Measurements from ENCODE around the gene GOLGA1. TPM values are rescaled to one million over a fixed set of nuclear protein-coding genes. Genes with fewer than 3 reads are reported as not detected.

Gene GOLGA1
- total and polyA plus RNA-seq, 2 of the 13 experiments (the other 11 are each of a cell fraction or from before 2014, with no cell fraction given) = 12.7 to 15.9 TPM

DNA sequence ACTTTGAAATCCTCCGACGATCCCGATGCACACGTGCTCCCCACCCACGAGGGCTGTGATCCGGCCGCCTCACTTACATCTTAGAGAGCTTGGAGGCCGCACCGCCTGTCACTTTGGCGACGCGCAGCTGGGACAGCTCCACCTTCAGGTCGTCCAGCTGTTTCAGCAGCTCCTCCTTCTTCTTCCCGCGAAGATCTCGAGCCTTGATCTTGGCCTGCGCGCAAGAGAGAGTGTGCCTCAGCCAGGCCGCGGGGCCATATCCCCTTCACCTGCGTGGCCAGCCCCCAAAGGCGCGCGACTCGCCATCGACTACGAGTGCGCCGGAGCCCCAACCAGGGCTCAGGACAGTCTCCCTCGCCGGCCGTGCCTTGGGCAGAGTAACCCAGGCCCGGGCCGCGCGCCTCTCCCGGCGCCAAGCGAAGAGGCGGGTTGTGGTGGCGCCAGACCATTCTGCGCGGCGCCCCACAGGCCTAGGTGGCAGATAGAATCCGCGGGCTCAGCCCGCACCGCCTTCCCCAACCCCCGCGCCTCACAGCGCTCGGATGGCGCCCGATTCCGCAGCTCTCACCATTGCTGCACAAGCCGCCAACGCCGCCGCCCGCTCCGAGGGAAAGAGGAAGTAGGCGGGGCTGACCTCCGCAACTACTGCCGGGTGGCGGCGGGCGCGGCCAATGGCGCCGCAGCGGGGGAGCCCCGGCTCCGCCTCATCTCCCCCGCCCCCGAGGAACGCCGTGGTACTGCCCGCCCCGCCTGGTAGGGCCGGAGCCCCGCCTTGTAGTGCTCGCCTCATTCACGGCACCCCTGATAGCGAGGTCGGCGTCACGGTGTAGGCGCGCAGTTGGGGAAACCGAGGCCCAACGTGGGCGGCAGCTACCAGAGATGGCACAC, 79.3 kb downstream of the GOLGA1 start, which contains the start of the genes ARPC5L and RPL35 (continued):
- TF ChIP-seq TBL1XR1 (IDR thresholded peaks at IDR 0.05; ENCODE audit: borderline replicate concordance, low read length, partially characterized antibody) (no peak), MEIS2 (CRISPR knock-in tag; IDR thresholded peaks at IDR 0.05) (peak; percentile 25; the same call in 1 of the 2 replicates), ATF7 (IDR thresholded peaks at IDR 0.05) (peak; percentile 44; the same call in 1 of the 2 replicates), ATF7 (CRISPR knock-in tag; IDR thresholded peaks at IDR 0.05) (peak; percentile 41; the same call in 1 of the 2 replicates), EHMT2 (IDR thresholded peaks at IDR 0.05; ENCODE audit: borderline replicate concordance, low read depth, low read length) (no peak), ZNF607 (CRISPR knock-in tag; IDR thresholded peaks at IDR 0.05; ENCODE audit: borderline replicate concordance) (peak; percentile 56; the same call in 1 of the 2 replicates), ZNF678 (CRISPR knock-in tag; IDR thresholded peaks at IDR 0.05) (no peak), ZBTB20 (CRISPR knock-in tag; IDR thresholded peaks at IDR 0.05; ENCODE audit: borderline replicate concordance, low read depth) (no peak), SNAI1 (CRISPR knock-in tag; IDR thresholded peaks at IDR 0.05; ENCODE audit: borderline replicate concordance) (no peak), ZNF17 (CRISPR knock-in tag; IDR thresholded peaks at IDR 0.05) (no peak), EP300 (IDR thresholded peaks at IDR 0.05; ENCODE audit: low read depth in 2 of 2, low read length in 2 of 2) (peak in 1 of 2 experiments; percentile 19; a peak in 1 of 4 replicates), EP300 (CRISPR knock-in tag; IDR thresholded peaks at IDR 0.05; ENCODE audit: borderline replicate concordance) (no peak), ZNF615 (CRISPR knock-in tag; IDR thresholded peaks at IDR 0.05; ENCODE audit: borderline replicate concordance) (no peak), THRA (CRISPR knock-in tag; IDR thresholded peaks at IDR 0.05; ENCODE audit: borderline replicate concordance) (no peak), NFRKB (IDR thresholded peaks at IDR 0.05) (no peak), BRD4 (CRISPR knock-in tag; IDR thresholded peaks at IDR 0.05) (peak; percentile 90), RBAK (CRISPR knock-in tag; IDR thresholded peaks at IDR 0.05) (no peak), TAF15 (IDR thresholded peaks at IDR 0.05; ENCODE audit: low read depth, low read length, poor library complexity, severe bottlenecking) (no peak), ZNF503 (CRISPR knock-in tag; IDR thresholded peaks at IDR 0.05) (peak; percentile 62; the same call in 1 of the 2 replicates)
- TF ChIP-seq, protein P1, sequence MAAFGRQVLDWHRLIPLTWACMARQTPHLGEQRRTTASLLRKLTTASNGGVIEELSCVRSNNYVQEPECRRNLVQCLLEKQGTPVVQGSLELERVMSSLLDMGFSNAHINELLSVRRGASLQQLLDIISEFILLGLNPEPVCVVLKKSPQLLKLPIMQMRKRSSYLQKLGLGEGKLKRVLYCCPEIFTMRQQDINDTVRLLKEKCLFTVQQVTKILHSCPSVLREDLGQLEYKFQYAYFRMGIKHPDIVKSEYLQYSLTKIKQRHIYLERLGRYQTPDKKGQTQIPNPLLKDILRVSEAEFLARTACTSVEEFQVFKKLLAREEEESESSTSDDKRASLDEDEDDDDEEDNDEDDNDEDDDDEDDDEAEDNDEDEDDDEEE (CRISPR knock-in tag; IDR thresholded peaks at IDR 0.05) = peak; percentile 75; the same call in 1 of the 2 replicates
- TF ChIP-seq, protein P2, sequence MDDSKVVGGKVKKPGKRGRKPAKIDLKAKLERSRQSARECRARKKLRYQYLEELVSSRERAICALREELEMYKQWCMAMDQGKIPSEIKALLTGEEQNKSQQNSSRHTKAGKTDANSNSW (CRISPR knock-in tag; IDR thresholded peaks at IDR 0.05; ENCODE audit: borderline replicate concordance) = peak; percentile 80; the same call in 1 of the 2 replicates
- TF ChIP-seq, protein P3, sequence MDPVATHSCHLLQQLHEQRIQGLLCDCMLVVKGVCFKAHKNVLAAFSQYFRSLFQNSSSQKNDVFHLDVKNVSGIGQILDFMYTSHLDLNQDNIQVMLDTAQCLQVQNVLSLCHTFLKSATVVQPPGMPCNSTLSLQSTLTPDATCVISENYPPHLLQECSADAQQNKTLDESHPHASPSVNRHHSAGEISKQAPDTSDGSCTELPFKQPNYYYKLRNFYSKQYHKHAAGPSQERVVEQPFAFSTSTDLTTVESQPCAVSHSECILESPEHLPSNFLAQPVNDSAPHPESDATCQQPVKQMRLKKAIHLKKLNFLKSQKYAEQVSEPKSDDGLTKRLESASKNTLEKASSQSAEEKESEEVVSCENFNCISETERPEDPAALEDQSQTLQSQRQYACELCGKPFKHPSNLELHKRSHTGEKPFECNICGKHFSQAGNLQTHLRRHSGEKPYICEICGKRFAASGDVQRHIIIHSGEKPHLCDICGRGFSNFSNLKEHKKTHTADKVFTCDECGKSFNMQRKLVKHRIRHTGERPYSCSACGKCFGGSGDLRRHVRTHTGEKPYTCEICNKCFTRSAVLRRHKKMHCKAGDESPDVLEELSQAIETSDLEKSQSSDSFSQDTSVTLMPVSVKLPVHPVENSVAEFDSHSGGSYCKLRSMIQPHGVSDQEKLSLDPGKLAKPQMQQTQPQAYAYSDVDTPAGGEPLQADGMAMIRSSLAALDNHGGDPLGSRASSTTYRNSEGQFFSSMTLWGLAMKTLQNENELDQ (CRISPR knock-in tag; IDR thresholded peaks at IDR 0.05; ENCODE audit: borderline replicate concordance) = no peak

All from HepG2 (cell line).